A549 (cell line): ENCODE results near the gene SLC36A1. TPM values are rescaled to one million over a fixed set of nuclear protein-coding genes. Genes with fewer than 3 reads are reported as not detected.

Experiments
- ATAC-seq, 2 experiments: fragments of 200-7000 bp in 1 of 2; fragments of >200 bp in 1 of 2; cut with Nextera tagmentation in 1 of 2; cut with Tn5 transposase in 1 of 2; 3 replicates each; pipeline versions ENCODE4 v1.8.0 to v1.9.1; 2018 to 2020; ENCODE audit warnings: mild to moderate bottlenecking in 1 of 2, moderate library complexity in 1 of 2
- CTCF ChIA-PET: fragments of 300-600 bp; sonication (Branson Sonifier 250); formaldehyde crosslinking; extraction: SDS; loops from one replicate; lab custom pipeline; 2021; ENCODE audit warnings: antibody characterized with exemption, inconsistent platforms; lab: Yijun Ruan, JAX
- POLR2A ChIA-PET: fragments of 350-600 bp; formaldehyde crosslinking; extraction: SDS; loops from one replicate; lab custom pipeline; 2021; ENCODE audit warnings: antibody characterized with exemption, inconsistent platforms; lab: Yijun Ruan, JAX
- DNase-seq, 2 experiments: peaks; one replicate each; pipeline versions ENCODE4 v3.0.0 to v3.0.0-alpha.2; 2011 to 2016; ENCODE audit warnings: low read depth in 1 of 2, low spot score in 1 of 2
- FAIRE-seq: peaks from 2 replicates; lab custom pipeline; 2011; peaks lifted over from hg19 to GRCh38; lab: Jason Lieb, UNC
- H3K27ac ChIP-seq, 2 experiments: fragments of >200 bp; sonication (Bioruptor Twin); formaldehyde crosslinking; 3 replicates each; pipeline ENCODE4 v1.5.1; 2016 to 2017
- H3K4me1 ChIP-seq: fragments of >200 bp; sonication (Bioruptor Twin); formaldehyde crosslinking; 3 replicates; pipeline ENCODE4 v1.6.1; 2016
- H3K4me2 ChIP-seq: fragments of >200 bp; sonication (Bioruptor Twin); formaldehyde crosslinking; 3 replicates; pipeline ENCODE4 v1.6.1; 2016
- H3K4me3 ChIP-seq: fragments of >200 bp; sonication (Bioruptor Twin); formaldehyde crosslinking; 3 replicates; pipeline ENCODE4 v1.5.1; 2016
- H3K9me3 ChIP-seq: fragments of >200 bp; sonication (Bioruptor Twin); formaldehyde crosslinking; 3 replicates; pipeline ENCODE4 v1.6.1; 2016
- BCL3 ChIP-seq: fragments of >200 bp; sonication (Bioruptor Twin); formaldehyde crosslinking; IDR thresholded peaks from 3 replicates; pipeline ENCODE4 v1.6.1; 2016
- BHLHE40 ChIP-seq: IDR thresholded peaks from 2 replicates; pipeline ENCODE4 v1.6.1; 2012; ENCODE audit warnings: low read depth, low read length, inconsistent platforms
- CEBPB ChIP-seq, 2 experiments: fragments of >200 bp in 1 of 2; sonication (Bioruptor Twin) in 1 of 2; formaldehyde crosslinking in 1 of 2; IDR thresholded peaks; 2 replicates each; pipeline ENCODE4 v1.6.1; 2012 to 2016
- EHMT2 ChIP-seq: fragments of 200-600 bp; sonication (generic); IDR thresholded peaks from 2 replicates; pipeline ENCODE4 v1.6.1; 2016; ENCODE audit warnings: antibody characterized with exemption, low read depth, mild to moderate bottlenecking, moderate library complexity
- EP300 ChIP-seq, 2 experiments: fragments of >200 bp; sonication (Bioruptor Twin); formaldehyde crosslinking; IDR thresholded peaks; 2 replicates in 1 of 2; 3 replicates in 1 of 2; pipeline ENCODE4 v1.6.1; 2016 to 2017
- FOSB ChIP-seq: fragments of 250-450 bp; sonication (Bioruptor Pico); IDR thresholded peaks from 2 replicates; pipeline ENCODE4 v1.5.0; 2020; ENCODE audit warnings: mild to moderate bottlenecking, moderate library complexity
- HES2 ChIP-seq: fragments of >200 bp; sonication (Bioruptor Twin); formaldehyde crosslinking; IDR thresholded peaks from 2 replicates; pipeline ENCODE4 v1.6.1; 2016
- HOXA7 ChIP-seq: fragments of 250-450 bp; sonication (Bioruptor Pico); IDR thresholded peaks from 2 replicates; pipeline ENCODE4 v1.5.0; 2020; ENCODE audit warnings: mild to moderate bottlenecking, moderate library complexity
- HOXB5 ChIP-seq: fragments of 250-450 bp; sonication (Bioruptor Pico); IDR thresholded peaks from 2 replicates; pipeline ENCODE4 v1.5.0; 2020; ENCODE audit warnings: mild to moderate bottlenecking, moderate library complexity
- KDM1A ChIP-seq: fragments of 200-600 bp; sonication (generic); IDR thresholded peaks from 2 replicates; pipeline ENCODE4 v1.6.1; 2016; ENCODE audit warnings: low read depth, mild to moderate bottlenecking
- KDM5A ChIP-seq: fragments of 200-600 bp; sonication (generic); IDR thresholded peaks from 2 replicates; pipeline ENCODE4 v1.6.1; 2016; ENCODE audit warnings: antibody characterized with exemption, mild to moderate bottlenecking
- MAFK ChIP-seq: fragments of 450-650 bp; IDR thresholded peaks from 2 replicates; pipeline ENCODE4 v1.6.1; 2014; ENCODE audit not compliant: partially characterized antibody
- MAZ ChIP-seq: fragments of 150-350 bp; IDR thresholded peaks from 2 replicates; pipeline ENCODE4 v1.6.1; 2014; ENCODE audit warnings: antibody characterized with exemption, low read depth, low read length, borderline replicate concordance
- NFE2L2 ChIP-seq: fragments of 150-350 bp; conservative IDR thresholded peaks from 2 replicates; pipeline ENCODE4 v1.6.1; 2014; ENCODE audit warnings: low read length
- NPAS2 ChIP-seq: fragments of 250-450 bp; sonication (Bioruptor Pico); IDR thresholded peaks from 2 replicates; pipeline ENCODE4 v1.8.0; 2022; ENCODE audit warnings: mild to moderate bottlenecking, moderate library complexity, borderline replicate concordance
- NR3C1 ChIP-seq: fragments of >200 bp; sonication (Bioruptor Twin); formaldehyde crosslinking; IDR thresholded peaks from 3 replicates; pipeline ENCODE4 v1.6.1; 2017
- PHF8 ChIP-seq: fragments of 200-600 bp; sonication (generic); IDR thresholded peaks from 2 replicates; pipeline ENCODE4 v1.6.1; 2016; ENCODE audit warnings: low read depth, mild to moderate bottlenecking, antibody characterized with exemption, moderate library complexity, borderline replicate concordance
- POLR2AphosphoS2 ChIP-seq: conservative IDR thresholded peaks from 2 replicates; pipeline ENCODE4 v1.6.1; 2012; ENCODE audit warnings: low read length, improper control_type of control experiment, inconsistent platforms
- RAD21 ChIP-seq, 2 experiments: fragments of >200 bp in 1 of 2; sonication (Bioruptor Twin) in 1 of 2; formaldehyde crosslinking in 1 of 2; IDR thresholded peaks in 1 of 2; conservative IDR thresholded peaks in 1 of 2; 2 replicates in 1 of 2; 3 replicates in 1 of 2; pipeline ENCODE4 v1.6.1; 2012 to 2018; ENCODE audit warnings: inconsistent platforms in 1 of 2
- RARB ChIP-seq: fragments of 250-450 bp; sonication (Bioruptor Pico); IDR thresholded peaks from 2 replicates; pipeline ENCODE4 v1.8.0; 2021; ENCODE audit warnings: mild to moderate bottlenecking, moderate library complexity
- RCOR1 ChIP-seq: fragments of 150-350 bp; IDR thresholded peaks from 2 replicates; pipeline ENCODE4 v1.6.1; 2014; ENCODE audit warnings: antibody characterized with exemption, low read length, low read depth
- REST ChIP-seq: fragments of 200-600 bp; sonication (generic); IDR thresholded peaks from 2 replicates; pipeline ENCODE4 v1.6.1; 2016; ENCODE audit warnings: antibody characterized with exemption, mild to moderate bottlenecking, moderate library complexity
- SMC3 ChIP-seq: fragments of >200 bp; sonication (Bioruptor Twin); formaldehyde crosslinking; IDR thresholded peaks from 3 replicates; pipeline ENCODE4 v1.6.1; 2018; ENCODE audit warnings: inconsistent platforms
- TP53 ChIP-seq: fragments of 250-450 bp; sonication (Bioruptor Pico); IDR thresholded peaks from 2 replicates; pipeline ENCODE4 v1.5.0; 2021; ENCODE audit warnings: mild to moderate bottlenecking, moderate library complexity
- USF2 ChIP-seq: fragments of 450-650 bp; IDR thresholded peaks from 2 replicates; pipeline ENCODE4 v1.6.1; 2014; ENCODE audit warnings: antibody characterized with exemption
- ZC3H11A ChIP-seq: fragments of 450-650 bp; IDR thresholded peaks from 2 replicates; pipeline ENCODE4 v1.6.1; 2014; ENCODE audit warnings: antibody characterized with exemption, mild to moderate bottlenecking
- ZSCAN20 ChIP-seq: fragments of 250-450 bp; sonication (Bioruptor Pico); IDR thresholded peaks from 2 replicates; pipeline ENCODE4 v1.8.0; 2022; ENCODE audit warnings: mild to moderate bottlenecking, moderate library complexity
- WGBS: methylation state at CpG from one replicate; pipeline ENCODE4 v1.1.6; 2017; ENCODE audit errors: missing lambda C conversion rate; 5-methylcytosine and 5-hydroxymethylcytosine counted together
- polyA plus RNA-seq, 4 experiments: library from polyadenylated mRNA; depleted of rRNA in 3 of 4; stranded (reverse); fragments of >200 nt; fragmentation: RNase III in 1 of 4; extraction: RNeasy Plus Mini Kit Qiagen cat#74134 plus additional on column Dnase treatment in 1 of 4; gene quantifications; 2 replicates in 3 of 4; 3 replicates in 1 of 4; pipeline ENCODE4 v1.2.3, GENCODE V29; 2011 to 2017

The SLC36A1 gene
- polyA plus RNA-seq, 2 of the 4 experiments (the other 2 are of a cell fraction) = 7.4 to 10.8 TPM

DNA sequence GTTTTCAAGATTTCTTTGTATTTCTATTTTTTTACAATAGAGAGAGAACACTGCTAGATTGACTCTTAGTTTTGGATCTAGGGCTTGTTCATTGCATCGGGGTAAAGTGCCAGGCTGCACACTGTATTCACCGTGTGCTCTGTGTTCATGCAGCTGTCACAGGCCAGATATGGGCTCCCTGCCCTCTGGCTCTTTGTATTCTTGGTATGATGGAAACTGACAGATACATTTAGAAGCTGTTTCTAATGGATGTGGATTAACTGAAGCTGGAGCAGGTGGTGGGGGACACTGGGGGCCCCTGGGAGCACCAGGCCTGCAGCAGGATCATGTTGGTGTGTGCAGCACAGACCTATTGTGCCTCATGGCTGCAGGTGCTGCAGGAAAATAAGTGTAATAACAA lies 28.0 kb downstream of the SLC36A1 start:
- no peak for TF ChIP-seq EP300 (IDR thresholded peaks at IDR 0.05)
- no peak for TF ChIP-seq ZSCAN20
- no peak for TF ChIP-seq RARB (CRISPR knock-in tag)
- no peak for TF ChIP-seq USF2
- no peak for TF ChIP-seq ZC3H11A
- no peak for TF ChIP-seq RAD21 (conservative IDR thresholded peaks at IDR 0.05 in 1 of 2, IDR thresholded peaks at IDR 0.05 in 1 of 2)
- no peak for TF ChIP-seq TP53
- no peak for TF ChIP-seq KDM1A
- ChIA-PET POLR2A (no interaction called here), CTCF (interaction anchor here (0.7 to 1.8 kb wide), 2 partner anchors 28 to 267 kb away, joined by 3 to 5 read pairs; partner anchors contain the start of gene SLC36A1)
- no peaks in the 10 kb centered on the region for H3K4me1 ChIP-seq
- no peak overlapping the region for H3K27ac ChIP-seq
- DNase-seq (no peak), ATAC-seq (no peak), FAIRE-seq (no peak)
- no peak overlapping the region for H3K4me3 ChIP-seq
- 80% methylated on average over 2 of the region's 2 CpGs for WGBS
- no peaks in the 10 kb centered on the region for H3K9me3 ChIP-seq
- H3K4me2 ChIP-seq = no peak overlapping the region

- ChIA-PET POLR2A (no interaction called here), CTCF (interaction anchor here (0.8 to 1.8 kb wide), 3 partner anchors 13 to 261 kb away, joined by 3 to 5 read pairs (median 4); partner anchors contain the start of gene SLC36A1)
- TF ChIP-seq HOXA7 (no peak), BCL3 (no peak), HOXB5 (CRISPR knock-in tag) (no peak), BHLHE40 (no peak), RAD21 (conservative IDR thresholded peaks at IDR 0.05 in 1 of 2, IDR thresholded peaks at IDR 0.05 in 1 of 2) (no peak), POLR2AphosphoS2 (no peak), FOSB (no peak), PHF8 (no peak), KDM5A (no peak), NPAS2 (no peak), EHMT2 (no peak), RCOR1 (no peak), CEBPB (IDR thresholded peaks at IDR 0.05) (no peak), SMC3 (no peak), MAFK (no peak), HES2 (no peak), NFE2L2 (no peak), NR3C1 (no peak), REST (no peak), MAZ (no peak)
- no peak for FAIRE-seq
- 81% methylated on average over 3 of the region's 3 CpGs for WGBS
- no peak overlapping the region for H3K4me2 ChIP-seq
- no peak overlapping the region for H3K27ac ChIP-seq
- no peaks in the 10 kb centered on the region for H3K4me1 ChIP-seq
- no peak for DNase-seq
- ATAC-seq = no peak
- no peak overlapping the region for H3K4me3 ChIP-seq
- no peaks in the 10 kb centered on the region for H3K9me3 ChIP-seq
Observed at GRCh38 chr5:151476016-151476415, 28.6 kb downstream of the SLC36A1 start.
